Body of pancreas (tissue), 4 donors: ENCODE data around the gene ZSCAN10. TPM values are rescaled to one million over a fixed set of nuclear protein-coding genes. Genes with fewer than 3 reads are reported as not detected.
A peak's percentile ranks its signal among the peaks of the same experiment; 100 is the strongest.
"Not testable (repeated sequence)": the region's sequence is repeated elsewhere in the genome, so short reads cannot be mapped to it uniquely, and the experiment has no call there.

Source experiments
- ATAC-seq: fragments of 150-250 bp; one replicate; pipeline ENCODE4 v1.9.1; 2016
- DNase-seq, 4 donors: peaks; one replicate each; pipeline ENCODE4 v3.0.0-alpha.2; 2019
- H3K27ac ChIP-seq, 4 donors: fragments of 200-600 bp; sonication (generic); 1 replicate in 3 of 4; 2 replicates in 1 of 4; pipeline versions ENCODE4 v1.5.1 to v1.6.1; 2016 to 2019; ENCODE audit warnings: mild to moderate bottlenecking in 1 of 4, mixed read lengths in 1 of 4, moderate library complexity in 1 of 4
- H3K27me3 ChIP-seq, 2 donors: fragments of 200-600 bp; sonication (generic); one replicate each; pipeline ENCODE4 v1.6.0; 2016; ENCODE audit warnings: mild to moderate bottlenecking in 1 of 2
- H3K36me3 ChIP-seq, 2 donors: fragments of 200-600 bp; sonication (generic); replicated peaks in 1 of 2; 2 replicates each; pipeline ENCODE4 v1.5.1; 2016; ENCODE audit warnings: low read depth in 2 of 2; ENCODE audit not compliant: insufficient read depth in 1 of 2
- H3K4me1 ChIP-seq: fragments of 200-600 bp; sonication (generic); one replicate; pipeline ENCODE4 v1.6.0; 2016
- H3K4me3 ChIP-seq, 2 donors: fragments of 200-600 bp; sonication (generic); 1 replicate in 1 of 2; 2 replicates in 1 of 2; pipeline ENCODE4 v1.5.1; 2016 to 2019
- H3K9me3 ChIP-seq, 3 donors: fragments of 200-600 bp; sonication (generic); 1 replicate in 2 of 3; 2 replicates in 1 of 3; pipeline ENCODE4 v1.5.1; 2016
- POLR2A ChIP-seq, 3 donors: fragments of 450-650 bp; IDR thresholded peaks; one replicate each; pipeline ENCODE4 v1.6.1; 2016; ENCODE audit warnings: antibody characterized with exemption in 3 of 3, mild to moderate bottlenecking in 2 of 3
- WGBS, 2 donors: methylation state at CpG; one replicate each; pipeline ENCODE4 v1.1.5; 2017; 5-methylcytosine and 5-hydroxymethylcytosine counted together
- intact Hi-C: fragments of 100-400 bp; cut with DNase I; formaldehyde crosslinking; loops from one replicate; pipeline ENCODE4 v1.15.1; 2023
- total RNA-seq, 2 donors: library from RNA; depleted of rRNA; stranded (reverse); fragments of >200 nt; gene quantifications; one replicate each; pipeline ENCODE4 v1.1.0, GENCODE V29; 2016
- TF ChIP-seq, protein P1 (sequence below), 7 experiments: fragments of 450-650 bp in 4 of 7; fragments of 200-600 bp in 3 of 7; sonication (generic) in 3 of 7; IDR thresholded peaks; one replicate each; pipeline ENCODE4 v1.5.1; 2016 to 2019; ENCODE audit warnings: antibody characterized with exemption in 7 of 7

ZSCAN10 gene
- total RNA-seq, 2 donors from 2014 or later = not detected

DNA sequence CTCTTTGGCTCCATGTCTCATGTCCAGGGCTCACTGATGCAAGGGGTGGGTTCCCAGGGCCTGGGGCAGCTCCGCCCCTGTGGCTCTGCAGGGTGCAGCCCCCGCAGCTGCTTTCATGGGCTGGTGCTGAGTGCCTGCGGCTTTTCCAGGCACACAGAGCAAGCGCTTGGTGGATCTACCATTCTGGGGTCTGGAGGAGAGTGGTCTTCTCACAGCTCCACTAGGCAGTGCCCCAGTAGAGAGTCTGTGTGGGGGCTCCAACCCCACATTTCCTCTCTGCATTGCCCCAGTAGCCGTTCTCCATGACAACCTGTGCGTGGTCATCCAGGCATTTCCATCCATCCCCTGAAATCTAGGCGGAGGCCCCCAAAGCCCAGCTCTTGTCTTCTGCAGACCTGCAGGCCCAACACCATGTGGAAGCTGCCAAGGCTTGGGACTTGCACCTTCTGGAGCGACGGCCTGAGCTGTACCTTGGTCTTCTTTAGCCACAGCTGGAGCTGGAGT, 28.4 kb downstream of the ZSCAN10 start:
- no peak overlapping the region for H3K27ac ChIP-seq
- H3K4me1 ChIP-seq = peaks cover 28% of the 10 kb centered on the region
- H3K27me3 ChIP-seq = no peaks in the 10 kb centered on the region
- H3K9me3 ChIP-seq = no peaks in the 10 kb centered on the region
- ATAC-seq (no peak), DNase-seq (no peak)
- peaks cover 4 to 7% of the 10 kb centered on the region in 2 donors for H3K36me3 ChIP-seq
- intact Hi-C loops = no loop called here
- TF ChIP-seq, protein P1, sequence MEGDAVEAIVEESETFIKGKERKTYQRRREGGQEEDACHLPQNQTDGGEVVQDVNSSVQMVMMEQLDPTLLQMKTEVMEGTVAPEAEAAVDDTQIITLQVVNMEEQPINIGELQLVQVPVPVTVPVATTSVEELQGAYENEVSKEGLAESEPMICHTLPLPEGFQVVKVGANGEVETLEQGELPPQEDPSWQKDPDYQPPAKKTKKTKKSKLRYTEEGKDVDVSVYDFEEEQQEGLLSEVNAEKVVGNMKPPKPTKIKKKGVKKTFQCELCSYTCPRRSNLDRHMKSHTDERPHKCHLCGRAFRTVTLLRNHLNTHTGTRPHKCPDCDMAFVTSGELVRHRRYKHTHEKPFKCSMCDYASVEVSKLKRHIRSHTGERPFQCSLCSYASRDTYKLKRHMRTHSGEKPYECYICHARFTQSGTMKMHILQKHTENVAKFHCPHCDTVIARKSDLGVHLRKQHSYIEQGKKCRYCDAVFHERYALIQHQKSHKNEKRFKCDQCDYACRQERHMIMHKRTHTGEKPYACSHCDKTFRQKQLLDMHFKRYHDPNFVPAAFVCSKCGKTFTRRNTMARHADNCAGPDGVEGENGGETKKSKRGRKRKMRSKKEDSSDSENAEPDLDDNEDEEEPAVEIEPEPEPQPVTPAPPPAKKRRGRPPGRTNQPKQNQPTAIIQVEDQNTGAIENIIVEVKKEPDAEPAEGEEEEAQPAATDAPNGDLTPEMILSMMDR (IDR thresholded peaks at IDR 0.05) = no peak
- peak in 1 of 3 donors; percentile 9 for TF ChIP-seq POLR2A (IDR thresholded peaks at IDR 0.05)
- 83 to 88% methylated on average over 4 to 9 of the region's 9 CpGs for WGBS, 2 donors
- H3K4me3 ChIP-seq = no peak overlapping the region

DNA sequence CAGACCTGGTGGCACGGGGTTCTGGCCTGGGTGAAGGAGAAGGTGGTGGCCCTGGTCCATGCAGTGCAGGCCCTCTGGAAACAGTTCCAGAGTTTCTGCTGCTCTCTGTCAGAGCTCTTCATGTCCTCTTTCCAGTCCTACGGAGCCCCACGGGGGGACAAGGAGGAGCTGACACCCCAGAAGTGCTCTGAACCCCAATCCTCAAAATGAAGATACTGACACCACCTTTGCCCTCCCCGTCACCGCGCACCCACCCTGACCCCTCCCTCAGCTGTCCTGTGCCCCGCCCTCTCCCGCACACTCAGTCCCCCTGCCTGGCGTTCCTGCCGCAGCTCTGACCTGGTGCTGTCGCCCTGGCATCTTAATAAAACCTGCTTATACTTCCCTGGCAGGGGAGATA, 29.9 kb downstream of the ZSCAN10 start:
- H3K9me3 ChIP-seq, H3K4me3 ChIP-seq, H3K27me3 ChIP-seq, H3K27ac ChIP-seq, ATAC-seq, DNase-seq, H3K36me3 ChIP-seq, intact Hi-C loops: not testable (repeated sequence)
- 87 to 91% methylated on average over 8 to 9 of the region's 11 CpGs for WGBS, 2 donors
- peaks cover 38% of the 10 kb centered on the region for H3K4me1 ChIP-seq

- peaks cover 38% of the 10 kb centered on the region for H3K4me1 ChIP-seq
- no peaks in the 10 kb centered on the region for H3K9me3 ChIP-seq
- WGBS, 2 donors = 39 to 69% methylated on average over 2 to 4 of the region's 4 CpGs
- DNase-seq = peak in 1 of 4 donors; percentile 44
- peaks cover 4 to 7% of the 10 kb centered on the region in 2 donors for H3K36me3 ChIP-seq
- TF ChIP-seq POLR2A (IDR thresholded peaks at IDR 0.05) = peak in 1 of 3 donors; percentile 3
- TF ChIP-seq, protein P1 (IDR thresholded peaks at IDR 0.05) = no peak
- no peaks in the 10 kb centered on the region for H3K27me3 ChIP-seq
- no peak overlapping the region for H3K4me3 ChIP-seq
- peak overlapping the region in 3 of 4 donors; percentile 30 to 94 (median 38) for H3K27ac ChIP-seq
- no peak for ATAC-seq
- intact Hi-C loops = no loop called here
Observed at GRCh38 chr16:3068487-3068886, 30.6 kb downstream of the ZSCAN10 start.

DNA sequence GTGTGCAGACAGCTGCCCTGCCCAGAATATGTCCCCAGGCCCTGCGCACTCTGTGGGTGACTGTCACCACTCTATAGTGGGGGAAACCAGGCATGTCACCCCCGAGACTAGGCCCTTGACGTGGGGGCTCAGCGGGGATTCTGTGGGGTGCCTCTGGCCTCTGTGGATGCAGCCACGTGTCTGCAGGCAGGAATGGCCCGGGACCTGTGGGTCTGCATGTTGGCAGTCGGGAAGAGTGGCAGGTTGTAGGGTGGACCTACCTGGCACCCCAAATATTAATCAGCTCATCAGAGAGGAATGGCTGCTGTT, 32.7 kb downstream of the ZSCAN10 start:
- WGBS, 2 donors = 22 to 40% methylated on average over 5 to 7 of the region's 7 CpGs
- intact Hi-C loops = no loop called here
- H3K27ac ChIP-seq = peak overlapping the region; percentile 86 to 97 (median 94)

DNA sequence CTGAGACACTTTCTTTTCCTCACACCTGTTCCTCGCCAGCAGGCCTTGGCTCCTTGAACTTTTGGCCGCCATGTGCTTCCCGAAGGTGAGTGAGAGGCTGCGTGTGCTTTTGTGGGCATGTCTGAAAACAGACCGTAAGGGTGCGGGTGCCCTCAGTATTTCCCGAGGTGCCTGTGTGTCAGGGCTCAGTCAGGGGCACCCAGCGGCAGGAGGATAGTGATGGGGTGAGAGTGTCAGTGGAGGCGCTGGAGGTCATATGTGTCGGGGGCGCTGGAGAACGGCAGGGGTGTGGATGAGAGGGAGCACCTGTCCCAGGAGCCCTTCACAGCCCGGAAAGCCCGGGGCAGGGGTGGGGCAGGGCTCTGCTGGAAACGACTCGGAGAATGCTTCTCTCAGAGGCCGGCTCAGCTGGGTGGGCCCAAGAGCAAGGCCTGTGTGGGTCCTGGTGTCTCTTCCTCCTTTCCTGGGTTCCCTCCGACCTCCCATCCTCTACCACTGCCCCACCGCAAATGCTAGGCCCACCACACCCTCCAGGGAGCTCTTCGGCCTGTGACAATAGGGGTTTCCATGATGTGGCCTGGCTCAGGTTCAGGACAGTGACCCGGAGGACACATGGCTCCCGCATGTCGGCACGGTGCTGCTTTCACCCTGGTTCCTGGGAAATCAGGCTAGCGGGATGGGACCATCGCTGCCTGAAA, 33.2 kb downstream of the ZSCAN10 start:
- Histone ChIP-seq H3K27me3 (no peaks in the 10 kb centered on the region), H3K27ac (peak overlapping the region; percentile 86 to 97 (median 94)), H3K4me3 (peak overlapping the region; percentile 48 to 68), H3K4me1 (peaks cover 38% of the 10 kb centered on the region), H3K9me3 (no peaks in the 10 kb centered on the region), H3K36me3 (peaks cover 4 to 7% of the 10 kb centered on the region in 2 donors)
- intact Hi-C loops = no loop called here
- TF ChIP-seq POLR2A (IDR thresholded peaks at IDR 0.05) = peak in 1 of 3 donors; percentile 8
- TF ChIP-seq, protein P1 (IDR thresholded peaks at IDR 0.05) = no peak
- ATAC-seq (peak; percentile 28), DNase-seq (peak in 2 of 4 donors; percentile 30 to 35)
- WGBS, 2 donors = 31 to 45% methylated on average over 7 to 26 of the region's 26 CpGs

More for the DNA sequence above, 32.7 kb downstream of the ZSCAN10 start:
- H3K4me3 ChIP-seq = peak overlapping the region; percentile 48 to 68
- TF ChIP-seq POLR2A (IDR thresholded peaks at IDR 0.05) = no peak
- TF ChIP-seq, protein P1 (IDR thresholded peaks at IDR 0.05) = no peak
- H3K4me1 ChIP-seq = peaks cover 38% of the 10 kb centered on the region
- no peak for ATAC-seq
- H3K27me3 ChIP-seq = no peaks in the 10 kb centered on the region
- no peaks in the 10 kb centered on the region for H3K9me3 ChIP-seq
- no peak for DNase-seq
- peaks cover 4 to 7% of the 10 kb centered on the region in 2 donors for H3K36me3 ChIP-seq
